GM12874 (cell line): ENCODE measurements around the gene SLC4A9.

Source experiments
- CTCF ChIP-seq: IDR thresholded peaks from 2 replicates; pipeline ENCODE4 v1.5.1; 2011; ENCODE audit warnings: low read depth, mild to moderate bottlenecking, control low read depth, low read length, moderate library complexity; ENCODE audit not compliant: insufficient read depth

The SLC4A9 gene

GRCh38 chr5:140358738-140359310 lies 1.2 kb upstream of the SLC4A9 start:
- TF ChIP-seq CTCF, result no peak

DNA sequence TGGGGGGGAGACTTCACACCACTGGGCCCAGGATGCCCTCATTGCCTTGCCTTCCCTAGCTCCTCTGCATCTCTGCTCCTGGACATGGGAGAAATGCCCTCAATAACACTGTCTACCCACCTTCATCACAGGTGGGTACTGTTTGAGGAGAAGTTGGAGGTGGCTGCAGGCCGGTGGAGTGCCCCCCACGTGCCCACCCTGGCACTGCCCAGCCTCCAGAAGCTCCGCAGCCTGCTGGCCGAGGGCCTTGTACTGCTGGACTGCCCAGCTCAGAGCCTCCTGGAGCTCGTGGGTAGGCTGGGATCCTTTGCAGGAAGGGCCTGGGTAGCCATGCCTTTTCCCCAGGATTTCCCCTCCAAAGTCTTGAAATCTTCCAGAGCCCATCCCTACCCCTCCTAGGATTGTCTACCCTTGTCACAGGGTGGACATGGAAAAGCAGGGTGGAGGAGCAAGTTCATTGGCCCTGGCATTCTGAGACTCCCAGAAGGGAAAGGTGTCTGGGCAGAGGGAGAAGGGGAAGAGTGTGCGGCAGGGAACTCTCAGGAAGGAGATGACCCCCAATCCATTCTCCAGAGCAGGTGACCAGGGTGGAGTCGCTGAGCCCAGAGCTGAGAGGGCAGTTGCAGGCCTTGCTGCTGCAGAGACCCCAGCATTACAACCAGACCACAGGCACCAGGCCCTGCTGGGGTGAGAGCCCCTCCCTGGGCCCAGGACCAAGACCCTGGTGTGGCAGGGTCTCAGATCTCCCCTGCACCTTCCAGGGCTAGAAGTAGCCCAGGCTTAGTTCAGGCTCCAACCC lies 886 bp downstream of the SLC4A9 start:
- TF ChIP-seq CTCF, result no peak

DNA sequence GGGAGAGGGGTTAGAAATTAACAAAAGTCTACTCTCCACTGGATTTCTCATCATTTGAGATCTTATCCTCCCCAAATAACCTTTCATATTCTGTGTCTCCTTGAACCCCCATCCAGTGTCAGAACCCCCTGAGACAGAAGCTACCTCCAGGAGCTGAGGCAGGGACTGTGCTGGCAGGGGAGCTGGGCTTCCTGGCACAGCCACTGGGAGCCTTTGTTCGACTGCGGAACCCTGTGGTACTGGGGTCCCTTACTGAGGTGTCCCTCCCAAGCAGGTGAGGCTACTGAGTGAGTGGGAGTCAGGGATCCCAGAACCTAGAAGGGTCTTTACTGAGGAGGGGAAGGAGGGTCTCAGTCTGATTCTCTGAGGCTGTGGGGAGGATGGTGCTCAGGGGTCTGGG lies 1.9 kb downstream of the SLC4A9 start:
- TF ChIP-seq CTCF, result no peak

- no peak for TF ChIP-seq CTCF
Observed at GRCh38 chr5:140362311-140362710, 2.3 kb downstream of the SLC4A9 start.

DNA sequence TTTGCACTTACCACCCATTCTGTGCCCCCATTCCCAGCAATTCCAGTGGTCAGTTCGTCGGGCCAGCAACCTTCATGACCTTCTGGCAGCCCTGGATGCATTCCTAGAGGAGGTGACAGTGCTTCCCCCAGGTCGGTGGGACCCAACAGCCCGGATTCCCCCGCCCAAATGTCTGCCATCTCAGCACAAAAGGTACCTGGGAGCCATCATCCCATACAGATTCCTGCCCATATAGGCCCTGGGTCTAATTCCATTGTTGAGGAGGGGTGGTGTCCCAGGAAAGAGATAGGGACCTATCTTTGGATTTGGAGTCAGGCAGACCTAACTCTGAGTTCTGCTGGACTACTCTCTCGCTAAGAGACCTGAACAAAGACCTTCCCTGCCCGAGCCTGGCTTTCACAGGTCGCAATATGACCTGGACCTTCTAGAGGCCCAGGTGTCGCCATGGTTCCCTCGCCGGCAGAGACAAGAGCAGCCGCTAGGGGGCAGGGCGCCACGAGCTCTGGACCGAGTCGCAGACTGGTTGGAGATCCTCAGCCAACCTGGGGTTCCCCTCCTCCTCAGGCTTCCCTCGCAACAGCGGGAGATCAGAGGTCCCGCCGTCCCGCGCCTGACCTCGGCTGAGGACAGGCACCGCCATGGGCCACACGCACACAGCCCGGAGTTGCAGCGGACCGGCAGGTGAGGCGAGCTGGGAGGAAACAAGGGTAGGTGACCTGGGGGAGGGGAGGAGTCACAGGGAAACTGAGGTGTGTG lies 3.1 kb downstream of the SLC4A9 start:
- TF ChIP-seq CTCF, result peak; percentile 98

DNA sequence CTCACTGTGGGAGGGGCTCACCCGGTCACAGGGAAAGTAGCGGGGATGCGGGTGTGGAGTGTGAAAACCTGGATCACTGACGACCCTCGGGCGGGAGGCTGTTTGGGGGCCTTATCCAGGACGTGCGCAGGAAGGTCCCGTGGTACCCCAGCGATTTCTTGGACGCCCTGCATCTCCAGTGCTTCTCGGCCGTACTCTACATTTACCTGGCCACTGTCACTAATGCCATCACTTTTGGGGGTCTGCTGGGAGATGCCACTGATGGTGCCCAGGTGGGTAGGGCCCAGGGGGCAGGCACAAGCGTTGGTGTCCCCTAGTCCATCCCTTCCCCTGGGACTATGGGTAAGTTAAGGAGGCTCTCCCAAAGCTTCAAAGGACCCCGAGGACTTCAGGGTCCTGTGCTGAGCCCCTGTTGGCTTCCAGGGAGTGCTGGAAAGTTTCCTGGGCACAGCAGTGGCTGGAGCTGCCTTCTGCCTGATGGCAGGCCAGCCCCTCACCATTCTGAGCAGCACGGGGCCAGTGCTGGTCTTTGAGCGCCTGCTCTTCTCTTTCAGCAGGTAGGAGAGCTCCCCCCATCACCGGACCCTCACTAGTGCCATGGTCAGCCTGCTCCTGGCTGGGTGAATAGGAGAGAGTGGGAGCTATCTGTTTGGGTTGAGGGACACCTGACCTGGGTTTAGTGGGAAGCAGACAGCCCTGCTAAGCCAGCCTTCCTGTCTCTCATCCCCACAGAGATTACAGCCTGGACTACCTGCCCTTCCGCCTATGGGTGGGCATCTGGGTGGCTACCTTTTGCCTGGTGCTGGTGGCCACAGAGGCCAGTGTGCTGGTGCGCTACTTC lies 3.9 kb downstream of the SLC4A9 start:
- TF ChIP-seq CTCF, result no peak

DNA sequence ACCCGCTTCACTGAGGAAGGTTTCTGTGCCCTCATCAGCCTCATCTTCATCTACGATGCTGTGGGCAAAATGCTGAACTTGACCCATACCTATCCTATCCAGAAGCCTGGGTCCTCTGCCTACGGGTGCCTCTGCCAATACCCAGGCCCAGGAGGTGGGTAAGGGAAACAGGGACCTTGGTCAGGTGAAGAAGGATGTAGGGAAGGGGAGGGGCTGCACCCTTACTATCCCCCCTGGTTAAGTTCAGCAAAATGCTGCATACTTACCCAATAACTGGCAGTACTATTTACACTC lies 4.4 kb downstream of the SLC4A9 start:
- no peak for TF ChIP-seq CTCF
